GM21526 (cell line): ENCODE results near the gene SLC22A23.

Source experiments
- ATAC-seq: cut with Tn5 transposase; IDR thresholded peaks from one replicate; pipeline ENCODE4 v1.9.1; 2021; ENCODE audit warnings: moderate library complexity; ENCODE audit not compliant: unreplicated experiment, low FRiP score

The SLC22A23 gene

GRCh38 chr6:3449321-3449720, 7.5 kb downstream of the SLC22A23 start:
- ATAC-seq, result no peak

- ATAC-seq, result no peak
Measured at GRCh38 chr6:3447005-3447404, 9.8 kb downstream of the SLC22A23 start.

- ATAC-seq, result no peak
Measured at GRCh38 chr6:3446184-3446583, 10.7 kb downstream of the SLC22A23 start.

GRCh38 chr6:3444276-3445088, 12.4 kb downstream of the SLC22A23 start:
- no peak for ATAC-seq

- no peak for ATAC-seq
Measured at GRCh38 chr6:3443221-3443515, 13.7 kb downstream of the SLC22A23 start.

GRCh38 chr6:3442431-3443220, 14.2 kb downstream of the SLC22A23 start:
- no peak for ATAC-seq

GRCh38 chr6:3440911-3441310, 15.9 kb downstream of the SLC22A23 start:
- no peak for ATAC-seq

GRCh38 chr6:3439961-3440360, 16.9 kb downstream of the SLC22A23 start:
- ATAC-seq, result no peak

- no peak for ATAC-seq
Measured at GRCh38 chr6:3438190-3439167, 18.4 kb downstream of the SLC22A23 start.

GRCh38 chr6:3433005-3433404, 23.8 kb downstream of the SLC22A23 start:
- no peak for ATAC-seq

GRCh38 chr6:3432416-3432815, 24.4 kb downstream of the SLC22A23 start:
- no peak for ATAC-seq

- no peak for ATAC-seq
Measured at GRCh38 chr6:3431994-3432393, 24.9 kb downstream of the SLC22A23 start.

- no peak for ATAC-seq
Measured at GRCh38 chr6:3429211-3429610, 27.6 kb downstream of the SLC22A23 start.

GRCh38 chr6:3428700-3429099, 28.1 kb downstream of the SLC22A23 start:
- no peak for ATAC-seq

- no peak for ATAC-seq
Measured at GRCh38 chr6:3428247-3428646, 28.6 kb downstream of the SLC22A23 start.

- no peak for ATAC-seq
Measured at GRCh38 chr6:3427687-3428085, 29.2 kb downstream of the SLC22A23 start.

- ATAC-seq, result no peak
Measured at GRCh38 chr6:3426927-3427686, 29.7 kb downstream of the SLC22A23 start.

- no peak for ATAC-seq
Measured at GRCh38 chr6:3426091-3426926, 30.5 kb downstream of the SLC22A23 start.

- ATAC-seq, result no peak
Measured at GRCh38 chr6:3425574-3425973, 31.3 kb downstream of the SLC22A23 start.
